ENCODE data around the gene CADPS.

Gene CADPS

GRCh38 chr3:62874711-62875557 is at the start of gene CADPS:
Gene CADPS (minus strand): TSS chr3:62875416. CDS start chr3:62875029, 387 bp downstream.
- TF ChIP-seq, protein P1, sequence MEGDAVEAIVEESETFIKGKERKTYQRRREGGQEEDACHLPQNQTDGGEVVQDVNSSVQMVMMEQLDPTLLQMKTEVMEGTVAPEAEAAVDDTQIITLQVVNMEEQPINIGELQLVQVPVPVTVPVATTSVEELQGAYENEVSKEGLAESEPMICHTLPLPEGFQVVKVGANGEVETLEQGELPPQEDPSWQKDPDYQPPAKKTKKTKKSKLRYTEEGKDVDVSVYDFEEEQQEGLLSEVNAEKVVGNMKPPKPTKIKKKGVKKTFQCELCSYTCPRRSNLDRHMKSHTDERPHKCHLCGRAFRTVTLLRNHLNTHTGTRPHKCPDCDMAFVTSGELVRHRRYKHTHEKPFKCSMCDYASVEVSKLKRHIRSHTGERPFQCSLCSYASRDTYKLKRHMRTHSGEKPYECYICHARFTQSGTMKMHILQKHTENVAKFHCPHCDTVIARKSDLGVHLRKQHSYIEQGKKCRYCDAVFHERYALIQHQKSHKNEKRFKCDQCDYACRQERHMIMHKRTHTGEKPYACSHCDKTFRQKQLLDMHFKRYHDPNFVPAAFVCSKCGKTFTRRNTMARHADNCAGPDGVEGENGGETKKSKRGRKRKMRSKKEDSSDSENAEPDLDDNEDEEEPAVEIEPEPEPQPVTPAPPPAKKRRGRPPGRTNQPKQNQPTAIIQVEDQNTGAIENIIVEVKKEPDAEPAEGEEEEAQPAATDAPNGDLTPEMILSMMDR (IDR thresholded peaks at IDR 0.05): no peak
- no peak for TF ChIP-seq ZFX (IDR thresholded peaks at IDR 0.05; ENCODE audit: borderline replicate concordance)
- no peak within 1 kb of the TSS for H3K27ac ChIP-seq

GRCh38 chr3:62923066-62923465 is 47.9 kb upstream of the CADPS start:
- TF ChIP-seq, protein P1 (IDR thresholded peaks at IDR 0.05): no peak
- TF ChIP-seq ZFX (IDR thresholded peaks at IDR 0.05; ENCODE audit: borderline replicate concordance): no peak
- H3K27ac ChIP-seq: no peak overlapping the region

DNA sequence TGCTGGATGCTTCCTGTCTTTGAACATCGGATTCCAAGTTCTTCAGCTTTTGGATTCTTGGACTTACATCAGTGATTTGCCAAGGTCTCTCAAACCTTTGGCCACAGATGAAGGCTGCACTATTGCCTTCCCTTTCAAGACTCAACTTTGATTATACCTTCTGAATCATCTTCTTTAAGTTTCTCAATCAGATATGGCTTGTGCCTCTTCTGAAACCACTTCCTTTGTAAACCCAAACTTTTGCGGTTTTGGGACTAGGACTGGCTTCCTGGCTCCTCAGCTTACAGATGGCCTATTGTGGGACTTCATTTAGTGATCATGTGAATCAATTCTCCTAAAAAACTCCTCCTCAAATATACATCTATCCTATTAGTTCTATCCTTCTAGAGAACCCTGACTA is 47.1 kb upstream of the CADPS start:
- no peak for TF ChIP-seq ZFX (IDR thresholded peaks at IDR 0.05; ENCODE audit: borderline replicate concordance)
- TF ChIP-seq, protein P1 (IDR thresholded peaks at IDR 0.05): no peak
- H3K27ac ChIP-seq: no peak overlapping the region

- no peak overlapping the region for H3K27ac ChIP-seq
- TF ChIP-seq, protein P1 (IDR thresholded peaks at IDR 0.05): no peak
- no peak for TF ChIP-seq ZFX (IDR thresholded peaks at IDR 0.05; ENCODE audit: borderline replicate concordance)
Measured at GRCh38 chr3:62920466-62920784, 45.2 kb upstream of the CADPS start.

GRCh38 chr3:62919784-62920465 is 44.7 kb upstream of the CADPS start:
- TF ChIP-seq, protein P1 (IDR thresholded peaks at IDR 0.05): no peak
- TF ChIP-seq ZFX (IDR thresholded peaks at IDR 0.05; ENCODE audit: borderline replicate concordance): no peak
- H3K27ac ChIP-seq: no peak overlapping the region

DNA sequence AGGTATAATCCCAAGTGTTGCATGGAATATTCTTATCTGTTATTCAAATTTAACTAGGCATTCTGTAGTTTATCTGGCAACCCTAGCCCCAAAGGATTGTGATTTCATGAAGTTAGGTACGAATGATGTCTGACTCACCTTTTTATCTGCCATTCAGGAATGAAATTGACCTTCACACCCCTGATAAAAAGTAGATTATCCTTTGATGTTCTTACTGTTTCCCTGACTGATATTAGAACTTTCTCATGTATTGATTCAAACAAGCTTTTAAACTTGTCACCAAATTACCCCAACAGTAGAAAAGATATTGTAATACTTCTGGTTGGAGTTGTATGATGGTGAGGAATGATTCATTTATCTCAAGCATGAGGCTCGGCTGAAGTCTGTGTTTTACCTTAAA is 43.6 kb upstream of the CADPS start:
- H3K27ac ChIP-seq: no peak overlapping the region
- TF ChIP-seq ZFX (IDR thresholded peaks at IDR 0.05; ENCODE audit: borderline replicate concordance): no peak
- TF ChIP-seq, protein P1 (IDR thresholded peaks at IDR 0.05): no peak

DNA sequence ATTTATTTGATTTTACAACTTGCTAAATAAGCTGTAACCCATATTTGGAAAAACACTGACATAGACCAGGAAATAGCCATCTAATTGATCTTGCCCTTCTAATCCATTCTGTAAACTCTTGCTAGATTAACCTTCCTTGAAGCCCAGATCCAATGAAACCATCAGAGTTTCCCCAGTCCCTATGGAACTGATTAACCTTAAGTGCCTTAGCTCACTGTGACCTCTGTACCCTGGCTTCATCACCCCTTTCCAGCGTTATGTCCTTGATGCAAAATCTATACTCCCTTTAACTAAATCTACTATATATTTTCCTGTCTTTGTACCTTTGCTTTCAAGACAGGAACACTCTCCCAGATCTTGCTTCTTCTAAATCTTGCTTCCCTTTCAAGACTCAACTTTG is 42.9 kb upstream of the CADPS start:
- no peak for TF ChIP-seq ZFX (IDR thresholded peaks at IDR 0.05; ENCODE audit: borderline replicate concordance)
- TF ChIP-seq, protein P1 (IDR thresholded peaks at IDR 0.05): no peak
- no peak overlapping the region for H3K27ac ChIP-seq

All from 22Rv1 (cell line).